Measurements from ENCODE around the gene THRB. TPM values are rescaled to one million over a fixed set of nuclear protein-coding genes. Genes with fewer than 3 reads are reported as not detected.

The THRB gene
- total RNA-seq, 1 donor from 2014 or later = 22.8 TPM

- TF ChIP-seq POLR2A (IDR thresholded peaks at IDR 0.05) (no peak), POLR2AphosphoS5 (IDR thresholded peaks at IDR 0.05; ENCODE audit: insufficient read depth in 1 of 2, low read depth in 1 of 2) (no peak), CTCF (IDR thresholded peaks at IDR 0.05) (no peak)
- Histone ChIP-seq H3K27me3 (no peaks in the 10 kb centered on the region), H3K4me3 (no peak overlapping the region), H3K4me1 (peaks cover 9% of the 10 kb centered on the region), H3K27ac (no peak overlapping the region), H3K9me3 (no peaks in the 10 kb centered on the region), H3K36me3 (no peaks in the 10 kb centered on the region)
- intact Hi-C loops (cut with DNase I) = no loop called here
- no peak for DNase-seq (ENCODE audit: extremely low spot score in 2 of 2)
These were observed 382.9 kb downstream of the THRB start for GRCh38 chr3:24111711-24112110.

GRCh38 chr3:24110051-24110450, 384.6 kb downstream of the THRB start:
- no peak for DNase-seq (ENCODE audit: extremely low spot score in 2 of 2)
- Histone ChIP-seq H3K4me3 (no peak overlapping the region), H3K4me1 (peaks cover 9% of the 10 kb centered on the region), H3K27ac (no peak overlapping the region), H3K9me3 (no peaks in the 10 kb centered on the region), H3K36me3 (no peaks in the 10 kb centered on the region), H3K27me3 (no peaks in the 10 kb centered on the region)
- TF ChIP-seq CTCF (IDR thresholded peaks at IDR 0.05) (no peak), POLR2AphosphoS5 (IDR thresholded peaks at IDR 0.05; ENCODE audit: insufficient read depth in 1 of 2, low read depth in 1 of 2) (no peak), POLR2A (IDR thresholded peaks at IDR 0.05) (no peak)
- intact Hi-C loops (cut with DNase I) = no loop called here

GRCh38 chr3:24101676-24102168, 392.9 kb downstream of the THRB start:
- Histone ChIP-seq H3K27ac (no peak overlapping the region), H3K27me3 (no peaks in the 10 kb centered on the region), H3K4me3 (no peak overlapping the region), H3K9me3 (no peaks in the 10 kb centered on the region), H3K36me3 (no peaks in the 10 kb centered on the region), H3K4me1 (peaks cover 10% of the 10 kb centered on the region)
- no peak for DNase-seq (ENCODE audit: extremely low spot score in 2 of 2)
- TF ChIP-seq POLR2AphosphoS5 (IDR thresholded peaks at IDR 0.05; ENCODE audit: insufficient read depth in 1 of 2, low read depth in 1 of 2) = no peak
- TF ChIP-seq CTCF (IDR thresholded peaks at IDR 0.05) = no peak
- TF ChIP-seq POLR2A (IDR thresholded peaks at IDR 0.05) = no peak
- intact Hi-C loops (cut with DNase I) = no loop called here

GRCh38 chr3:24100696-24101402, 393.8 kb downstream of the THRB start:
- Histone ChIP-seq H3K4me1 (peaks cover 10% of the 10 kb centered on the region), H3K4me3 (no peak overlapping the region), H3K36me3 (no peaks in the 10 kb centered on the region), H3K27ac (no peak overlapping the region), H3K27me3 (no peaks in the 10 kb centered on the region), H3K9me3 (no peaks in the 10 kb centered on the region)
- TF ChIP-seq POLR2A (IDR thresholded peaks at IDR 0.05) = no peak
- no peak for TF ChIP-seq CTCF (IDR thresholded peaks at IDR 0.05)
- no peak for TF ChIP-seq POLR2AphosphoS5 (IDR thresholded peaks at IDR 0.05; ENCODE audit: insufficient read depth in 1 of 2, low read depth in 1 of 2)
- intact Hi-C loops (cut with DNase I) = no loop called here
- DNase-seq (ENCODE audit: extremely low spot score in 2 of 2) = no peak

GRCh38 chr3:24096695-24097290, 397.9 kb downstream of the THRB start:
- peaks cover 10% of the 10 kb centered on the region for H3K4me1 ChIP-seq
- intact Hi-C loops (cut with DNase I) = no loop called here
- no peaks in the 10 kb centered on the region for H3K27me3 ChIP-seq
- no peak overlapping the region for H3K27ac ChIP-seq
- H3K36me3 ChIP-seq = no peaks in the 10 kb centered on the region
- DNase-seq (ENCODE audit: extremely low spot score in 2 of 2) = no peak
- TF ChIP-seq CTCF (IDR thresholded peaks at IDR 0.05) (no peak), POLR2AphosphoS5 (IDR thresholded peaks at IDR 0.05; ENCODE audit: insufficient read depth in 1 of 2, low read depth in 1 of 2) (no peak), POLR2A (IDR thresholded peaks at IDR 0.05) (no peak)
- H3K9me3 ChIP-seq = no peaks in the 10 kb centered on the region
- no peak overlapping the region for H3K4me3 ChIP-seq

All from vagina (tissue), 2 donors.